ENCODE results near the gene ZNF576. TPM values are rescaled to one million over a fixed set of nuclear protein-coding genes. Genes with fewer than 3 reads are reported as not detected.

Gene ZNF576
- total and polyA plus RNA-seq, 2 of the 13 experiments (the other 11 are each of a cell fraction or from before 2014, with no cell fraction given), result 7.2 to 9.6 TPM

GRCh38 chr19:43612374-43612773, 16.0 kb downstream of the ZNF576 start:
- Histone ChIP-seq H3K27me3 (ENCODE audit: control insufficient read depth in 1 of 2, insufficient read depth in 2 of 2, low read length in 2 of 2) (no peaks in the 10 kb centered on the region), H3K9me3 (ENCODE audit: low read length) (no peaks in the 10 kb centered on the region), H3K36me3 (replicated peaks in 1 of 2; ENCODE audit: control insufficient read depth in 1 of 2, insufficient read depth in 2 of 2, low read length in 2 of 2) (peaks cover 16 to 28% of the 10 kb centered on the region in 2 experiments; a peak in 4 of 5 replicates), H2AFZ (ENCODE audit: low read length) (no peak overlapping the region), H3K4me1 (ENCODE audit: insufficient read depth, low read length) (no peaks in the 10 kb centered on the region), H3K4me2 (ENCODE audit: low read depth, low read length) (no peak overlapping the region), H3K27ac (ENCODE audit: extremely low read length, insufficient read depth, low read length) (no peak overlapping the region), H3K79me2 (ENCODE audit: insufficient read depth, low read length) (peaks cover 3% of the 10 kb centered on the region), H3K9ac (ENCODE audit: insufficient read depth, low read depth, low read length) (no peak overlapping the region), H4K20me1 (ENCODE audit: insufficient read depth, low read length) (no peaks in the 10 kb centered on the region), H3K4me3 (replicated peaks in 1 of 3; ENCODE audit: insufficient read depth in 1 of 3, low read depth in 2 of 3, low read length in 3 of 3) (no peak overlapping the region)
- intact Hi-C loops (cut with micrococcal nuclease; ENCODE audit: unreplicated experiment) (no loop called here), in situ Hi-C loops (cut with HindIII; ENCODE audit: extremely low pct_ligation_motif_present, low pct_unique_long_range_greater_than_20kb) (no loop called here)
- 98% methylated on average over 8 of the region's 12 CpGs for WGBS (ENCODE audit: low lambda C conversion rate)
- ATAC-seq (peak; percentile 36; the same call in 2 of the 3 replicates), FAIRE-seq (no peak), DNase-seq (ENCODE audit: low spot score) (no peak)
- ChIA-PET CTCF (ENCODE audit: low intra/inter-chr PET ratio, low total read pairs) (no interaction called here), POLR2A (no interaction called here)
- BruUV-seq (replicated peaks), result no TSS peak
- TF ChIP-seq HOXA3 (CRISPR knock-in tag; IDR thresholded peaks at IDR 0.05) (no peak), BCL6 (CRISPR knock-in tag; IDR thresholded peaks at IDR 0.05) (no peak), RBM22 (optimal IDR thresholded peaks at IDR 0.05; ENCODE audit: low read length) (no peak), ZNF280D (CRISPR knock-in tag; IDR thresholded peaks at IDR 0.05) (no peak), ZKSCAN1 (IDR thresholded peaks at IDR 0.05; ENCODE audit: low read length) (no peak), THAP7 (CRISPR knock-in tag; IDR thresholded peaks at IDR 0.05) (no peak), NFIB (CRISPR knock-in tag; IDR thresholded peaks at IDR 0.05; ENCODE audit: borderline replicate concordance) (no peak), NR2F6 (IDR thresholded peaks at IDR 0.05) (no peak), NR2F6 (CRISPR knock-in tag; IDR thresholded peaks at IDR 0.05) (no peak), PAWR (CRISPR knock-in tag; IDR thresholded peaks at IDR 0.05; ENCODE audit: borderline replicate concordance) (no peak), HMG20A (CRISPR knock-in tag; IDR thresholded peaks at IDR 0.05; ENCODE audit: borderline replicate concordance) (no peak), EHMT2 (IDR thresholded peaks at IDR 0.05; ENCODE audit: borderline replicate concordance, low read depth, low read length) (no peak)
